Effector CD8-positive, alpha-beta T cell (primary cell): ENCODE measurements around the gene PROM2.

ENCODE experiments used
- DNase-seq: peaks from one replicate; lab custom pipeline; 2025; lab: John Stamatoyannopoulos, UW

The PROM2 gene

DNA sequence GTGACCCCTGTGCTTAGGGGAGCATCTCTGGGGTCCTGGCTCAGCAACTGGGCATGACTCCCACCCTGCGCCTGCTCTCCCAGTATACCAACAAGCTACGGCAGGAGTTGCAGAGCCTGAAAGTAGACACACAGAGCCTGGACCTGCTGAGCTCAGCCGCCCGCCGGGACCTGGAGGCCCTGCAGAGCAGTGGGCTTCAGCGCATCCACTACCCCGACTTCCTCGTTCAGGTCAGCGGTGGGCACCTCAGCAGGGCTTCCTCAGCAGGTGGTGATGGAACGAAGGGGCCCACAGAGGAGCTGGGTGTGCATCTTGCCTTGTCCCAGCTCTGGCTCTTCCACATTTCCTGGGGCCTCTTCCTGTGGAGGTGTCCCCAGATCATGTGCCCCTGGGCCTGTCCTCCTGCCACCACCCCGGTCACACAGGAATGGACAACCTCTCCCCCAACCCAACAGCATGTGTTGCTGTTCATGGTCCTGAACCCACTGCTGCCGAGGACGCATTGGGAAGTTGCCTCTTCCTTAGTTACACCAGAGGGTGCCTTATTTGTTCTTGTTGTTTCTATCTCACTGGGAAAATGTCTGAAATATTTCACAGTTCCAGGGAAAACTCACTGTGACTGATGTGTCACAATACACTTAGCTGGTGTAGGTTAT, 10.8 kb downstream of the PROM2 start:
- DNase-seq, result no peak

DNA sequence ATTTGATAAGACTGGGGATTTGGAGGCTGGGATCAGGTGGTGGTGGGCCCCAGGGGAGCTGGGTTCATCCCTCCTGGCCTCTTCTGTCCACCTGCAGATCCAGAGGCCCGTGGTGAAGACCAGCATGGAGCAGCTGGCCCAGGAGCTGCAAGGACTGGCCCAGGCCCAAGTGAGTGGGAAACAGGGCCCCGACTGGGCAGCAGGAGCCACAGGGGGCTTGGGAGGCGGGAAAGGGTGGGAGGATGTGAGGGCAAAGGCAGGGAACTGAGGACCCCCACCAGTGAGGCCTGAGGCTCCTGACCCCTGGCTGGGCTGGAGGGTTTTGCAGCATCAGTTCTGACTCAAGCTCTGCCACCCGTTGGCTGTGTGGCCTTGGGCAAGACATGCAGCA, 11.3 kb downstream of the PROM2 start:
- no peak for DNase-seq

DNA sequence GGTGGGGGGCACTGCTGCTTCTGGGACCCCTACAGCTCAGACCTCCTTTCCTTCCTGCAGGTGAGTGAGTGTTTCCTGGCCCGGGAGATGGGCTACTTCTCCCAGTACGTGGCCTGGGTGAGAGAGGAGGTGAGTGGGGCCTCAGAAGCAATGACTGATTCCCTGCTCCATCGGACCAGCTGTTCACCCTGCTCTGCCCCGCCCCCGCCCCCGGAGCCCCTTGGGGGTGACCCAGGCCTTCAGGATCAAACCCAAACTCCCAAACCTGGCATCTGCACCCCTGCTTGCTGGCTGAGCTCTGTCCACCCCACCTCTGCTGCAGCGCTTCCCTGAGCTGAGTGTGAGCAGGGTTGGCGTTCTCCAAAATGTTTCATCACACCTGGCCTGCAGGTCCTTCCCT, 13.1 kb downstream of the PROM2 start:
- DNase-seq, result no peak

DNA sequence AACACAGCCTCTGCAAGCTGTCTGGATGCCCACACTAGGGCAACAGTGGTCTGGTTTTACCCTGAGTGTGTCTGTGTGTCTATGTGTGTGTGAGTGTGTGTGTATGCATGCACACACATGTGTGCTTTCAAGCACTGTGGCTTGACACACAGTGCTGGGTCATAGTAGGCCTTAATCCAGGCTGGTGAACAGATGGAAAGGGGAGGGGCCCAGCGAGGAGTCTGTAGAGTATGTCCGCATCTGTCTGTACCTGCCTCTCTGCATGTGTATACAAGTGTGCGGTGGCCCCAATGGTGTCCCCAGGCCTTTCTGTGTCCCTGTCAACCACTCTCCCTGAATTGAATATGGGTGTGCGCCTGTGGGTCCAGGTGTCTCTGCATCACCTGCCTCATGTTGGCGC, 13.6 kb downstream of the PROM2 start:
- DNase-seq, result no peak

DNA sequence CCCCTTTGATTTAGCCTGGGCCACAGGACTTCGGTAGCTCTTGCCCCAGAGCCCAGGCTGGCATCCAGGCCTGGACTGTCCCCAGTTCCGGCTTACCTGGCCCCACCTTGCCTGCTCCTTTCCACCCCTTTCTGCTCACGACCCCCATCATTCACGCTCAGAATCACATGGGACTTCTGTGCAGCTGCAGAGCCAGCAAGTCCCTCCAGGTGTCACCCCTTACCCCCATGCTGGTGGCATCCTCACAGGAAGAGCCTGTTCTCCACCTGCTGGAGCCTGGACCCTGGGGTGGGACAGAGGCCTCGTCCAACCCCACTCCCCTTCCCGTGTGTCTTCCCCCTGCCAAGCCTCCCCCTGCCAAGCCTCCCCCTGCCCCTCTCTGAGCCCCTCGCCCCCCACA, 15.0 kb downstream of the PROM2 start:
- no peak for DNase-seq

DNA sequence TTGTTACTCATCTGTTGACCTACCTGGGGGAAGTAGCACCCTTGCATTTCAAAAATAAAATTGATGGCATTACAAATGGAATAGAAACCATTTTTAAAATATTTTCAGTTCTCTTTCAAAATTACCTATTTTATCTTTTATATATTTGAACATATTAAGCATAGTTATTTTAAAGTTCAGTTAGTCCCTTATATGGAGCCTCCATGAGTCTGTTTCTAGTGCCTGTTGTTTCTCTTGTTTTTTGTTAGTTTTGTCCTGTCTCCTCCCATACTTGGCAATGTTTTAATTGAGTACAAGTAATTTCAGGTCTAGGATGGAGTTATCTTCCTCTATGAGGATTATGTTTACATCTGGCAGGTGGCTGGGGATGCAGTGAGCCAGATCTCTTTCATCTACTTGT, 17.0 kb downstream of the PROM2 start:
- DNase-seq, result no peak

DNA sequence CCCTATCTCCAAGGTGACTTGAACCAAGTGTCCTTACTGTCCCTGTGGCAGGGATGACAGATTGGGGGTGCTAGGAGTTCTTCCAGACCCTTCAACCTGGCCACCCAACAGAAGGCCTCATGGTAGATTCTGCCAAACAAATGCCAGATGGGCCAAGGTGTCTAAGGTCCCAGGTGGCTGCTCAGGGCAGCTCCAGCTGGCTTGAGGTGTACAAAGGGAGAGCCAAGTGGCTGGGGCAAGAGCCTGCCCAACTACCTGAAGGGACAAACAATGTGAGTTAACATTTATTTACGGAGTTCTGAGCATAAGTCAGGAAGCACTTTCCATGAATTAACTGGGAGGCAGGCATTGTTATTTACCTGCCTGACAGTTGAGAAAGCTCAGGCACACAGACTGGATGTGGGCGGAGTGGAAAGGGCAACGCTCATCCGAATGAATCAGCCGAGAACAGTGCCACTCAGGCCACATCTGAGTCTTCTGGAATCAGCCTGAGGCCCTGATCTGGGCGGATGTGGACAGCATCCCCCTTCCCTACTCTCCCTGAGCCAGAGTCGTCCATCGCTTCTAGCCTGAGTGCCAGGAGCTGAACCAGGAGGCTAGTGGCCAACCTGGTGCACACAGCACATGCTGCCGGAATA, 18.5 kb downstream of the PROM2 start:
- no peak for DNase-seq

DNA sequence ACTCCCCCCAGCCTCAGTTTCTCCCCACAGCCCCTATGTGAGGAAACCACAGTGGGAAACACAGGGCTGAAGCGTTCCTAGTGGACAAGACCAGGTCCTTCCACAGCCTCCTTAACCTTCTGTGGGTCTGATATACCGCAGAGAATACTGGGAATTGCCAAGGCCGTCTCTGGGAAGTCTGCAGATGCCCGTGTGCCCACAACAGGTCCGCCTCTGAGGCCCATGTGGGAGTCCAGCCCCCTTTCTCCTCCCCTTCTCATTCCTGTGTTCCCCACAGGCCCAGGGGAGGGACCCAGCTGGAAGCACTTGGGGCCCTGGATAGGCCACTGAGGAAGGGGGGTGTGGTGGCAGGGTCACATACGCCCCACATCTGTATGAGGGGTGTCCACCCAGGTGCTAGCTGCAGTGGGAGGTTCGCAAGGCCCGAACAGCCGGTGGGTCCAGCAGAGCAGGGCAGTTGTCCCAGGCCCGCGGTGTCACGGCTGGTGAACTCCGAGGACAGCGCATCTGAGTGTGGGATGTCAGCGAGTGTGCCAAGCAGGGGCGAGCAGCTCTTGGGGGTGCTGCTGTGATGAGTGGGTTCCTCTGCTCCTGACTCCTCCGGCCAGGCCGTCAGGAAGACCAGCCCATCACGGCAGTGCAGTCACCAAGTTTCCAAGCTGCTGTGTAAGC, 20.5 kb downstream of the PROM2 start:
- DNase-seq, result no peak

DNA sequence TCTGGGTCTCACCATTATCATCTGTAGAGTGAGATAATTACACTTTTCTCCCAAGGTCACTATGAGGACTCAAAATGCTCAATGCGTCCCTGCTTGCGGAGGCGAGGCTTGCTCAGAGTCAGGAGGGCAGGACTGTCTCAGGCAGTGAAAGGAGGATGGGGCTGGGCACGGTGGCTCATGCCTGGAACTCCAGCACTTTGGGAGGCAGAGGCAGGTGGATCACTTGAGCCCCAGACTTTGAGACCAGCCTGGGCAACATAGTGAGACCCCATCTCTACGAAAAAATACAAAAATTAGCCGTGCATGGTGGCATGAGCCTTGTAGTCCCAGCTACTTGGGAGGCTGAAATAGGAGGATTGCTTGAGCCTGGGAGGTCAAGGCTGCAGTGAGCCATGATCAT, 21.1 kb downstream of the PROM2 start:
- no peak for DNase-seq

DNA sequence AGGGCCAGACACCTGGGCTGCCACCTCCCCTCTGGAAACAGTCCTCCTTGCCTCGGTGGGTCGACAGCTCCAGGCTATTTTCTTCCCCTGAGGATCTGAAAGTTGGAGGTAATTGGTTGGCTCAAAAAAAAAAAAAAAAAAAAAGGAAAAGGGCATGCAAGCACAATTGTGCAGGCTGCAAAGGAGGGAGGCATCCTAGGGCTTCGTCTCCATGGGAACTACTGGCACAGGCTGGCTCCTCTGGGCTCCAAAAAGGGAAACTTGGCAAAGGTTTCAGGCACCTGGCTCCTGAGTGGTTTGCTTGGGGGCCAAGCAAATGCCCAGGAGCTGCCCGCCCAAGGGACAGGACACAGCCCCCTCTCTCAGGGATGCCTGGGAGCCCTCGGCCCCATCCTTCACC, 21.8 kb downstream of the PROM2 start:
- no peak for DNase-seq

DNA sequence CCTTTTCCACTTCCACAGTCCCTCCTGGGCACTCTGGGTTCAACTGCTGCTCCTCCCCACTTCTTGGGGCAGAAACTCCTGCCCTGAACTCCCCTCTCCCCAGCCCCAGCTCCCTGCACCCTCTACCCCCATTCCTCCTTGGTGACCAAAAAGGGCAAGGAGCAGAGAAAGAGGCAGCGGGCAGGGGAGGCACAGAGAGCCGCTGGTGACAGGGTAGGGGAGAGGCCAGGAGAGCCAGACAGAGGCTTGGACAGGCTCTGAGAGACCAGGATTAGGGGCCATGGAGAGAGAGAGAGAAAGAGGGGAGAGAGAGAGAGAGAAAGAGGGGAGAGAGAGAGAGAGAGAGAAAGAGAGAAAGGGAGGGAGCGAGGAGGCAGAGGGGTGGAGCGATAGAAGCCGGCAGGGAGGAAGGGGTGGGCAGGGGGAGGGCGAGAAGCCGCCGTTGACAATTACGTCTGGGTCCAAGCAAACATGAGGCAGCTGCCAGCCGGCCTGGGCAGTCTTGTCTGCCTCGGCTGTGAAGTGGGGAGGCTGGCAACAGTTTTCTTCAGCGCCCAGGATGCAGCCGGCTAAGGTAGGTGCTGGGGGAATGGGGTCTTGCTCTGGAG, 22.7 kb downstream of the PROM2 start, which contains the start of gene KCNIP3:
KCNIP3 (plus strand) TSS at position 468 of the 608 bp plus-strand sequence; CDS start at position 560, 92 bp downstream.
- DNase-seq, result no peak

DNA sequence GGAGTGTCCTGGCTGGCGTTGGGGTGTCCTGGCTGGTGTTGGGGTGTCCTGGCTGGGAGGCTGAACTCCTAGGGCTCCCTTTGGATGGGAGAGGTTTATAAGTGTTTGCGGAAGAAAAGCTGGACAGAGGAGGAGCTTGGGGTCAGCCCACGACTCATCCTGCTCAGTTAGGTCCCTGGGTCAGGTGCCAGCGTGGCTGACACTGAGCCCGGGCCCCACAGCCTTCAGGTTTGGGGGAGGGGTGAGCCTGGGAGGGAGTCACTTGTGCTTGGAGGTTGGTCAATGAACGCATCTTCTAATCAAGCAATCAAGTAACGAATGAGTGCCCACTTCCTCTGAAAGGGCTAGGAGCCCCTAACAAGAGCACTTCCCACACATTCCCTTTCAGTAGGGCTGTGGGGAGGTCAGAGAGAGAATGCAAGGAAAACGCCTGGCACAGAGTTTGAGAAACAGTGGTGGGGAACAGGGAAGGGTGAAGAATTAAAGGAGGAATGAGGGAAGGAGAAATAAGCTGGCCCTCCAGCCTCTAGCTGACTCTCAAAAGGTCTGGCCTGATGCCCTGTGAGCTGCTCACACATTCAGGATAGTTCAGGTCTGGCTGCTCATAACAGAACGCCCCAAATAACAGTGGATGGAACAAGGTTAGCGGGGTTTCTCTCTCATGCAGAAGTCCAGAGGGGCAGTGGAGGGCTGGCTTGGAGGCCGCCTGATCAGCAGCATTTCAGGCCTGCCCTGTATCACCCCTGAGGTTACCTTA, 23.6 kb downstream of the PROM2 start:
- DNase-seq, result no peak

DNA sequence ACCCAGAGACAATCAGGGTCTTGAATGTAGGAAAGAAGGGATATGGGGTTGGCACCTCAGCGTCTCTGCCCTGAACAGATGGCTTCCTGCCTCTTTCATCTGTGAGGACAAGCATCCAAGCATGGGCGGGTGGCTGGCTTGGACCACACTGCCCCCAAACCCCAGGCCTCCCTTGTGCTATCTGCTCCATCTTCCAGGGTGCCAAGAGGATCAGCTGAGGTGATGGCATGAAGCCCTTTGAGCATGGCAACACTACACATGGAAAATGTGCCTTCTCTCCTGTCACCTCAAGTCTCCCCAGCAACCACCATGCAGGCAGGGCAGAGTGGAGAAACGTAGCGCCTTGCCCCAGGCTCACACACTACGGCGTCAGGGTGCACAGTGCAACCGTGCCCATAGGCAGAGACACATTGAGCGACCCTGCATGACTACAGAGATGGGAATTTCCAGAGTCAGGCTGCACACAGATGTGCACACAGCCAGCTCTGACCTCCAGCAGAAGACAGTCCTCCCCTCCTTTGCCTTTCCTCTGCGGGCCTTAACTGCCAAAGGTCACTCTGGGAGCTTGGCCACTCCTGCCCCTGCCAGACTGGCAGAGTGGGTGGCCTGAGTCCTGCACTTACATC, 24.4 kb downstream of the PROM2 start:
- no peak for DNase-seq

DNA sequence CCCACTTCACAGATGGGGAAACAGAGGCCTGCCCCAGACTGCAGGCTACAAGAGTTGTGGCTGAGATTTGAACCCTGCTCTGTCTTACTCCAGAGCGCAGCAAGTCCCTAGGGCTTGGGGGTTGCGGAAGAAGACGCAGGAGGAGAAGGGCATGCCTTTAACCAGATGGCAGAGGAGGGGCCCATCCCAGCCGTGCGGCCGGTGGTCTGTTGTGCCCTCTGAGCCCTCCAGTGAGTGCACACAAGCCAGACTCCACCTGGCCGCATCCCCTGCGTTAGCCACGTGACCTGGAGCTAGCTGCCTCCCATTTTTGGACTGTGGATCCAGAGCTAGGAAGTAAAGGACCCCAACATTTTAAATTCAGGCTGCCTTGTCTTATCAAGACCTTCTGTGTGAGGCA, 25.7 kb downstream of the PROM2 start:
- no peak for DNase-seq

DNA sequence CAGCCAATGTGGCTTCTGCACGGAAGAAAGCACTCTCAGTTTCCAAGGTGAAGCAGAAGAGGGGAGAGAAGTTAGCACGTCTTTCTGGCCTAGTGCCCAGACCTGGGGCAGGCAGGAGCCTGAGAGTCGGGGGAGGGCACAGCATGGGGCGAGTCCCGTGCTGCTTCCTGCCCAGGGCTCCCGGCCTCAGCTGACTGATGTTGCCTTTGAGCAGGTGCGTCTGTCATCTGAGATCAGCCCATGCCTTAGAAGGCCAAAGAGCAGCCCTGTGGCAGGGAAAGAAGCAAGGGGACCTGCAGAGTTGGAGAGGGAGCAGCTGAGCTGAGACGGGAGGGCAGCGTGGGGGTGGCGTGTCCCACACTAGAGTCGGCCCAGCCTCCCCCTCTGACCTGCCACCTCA, 26.2 kb downstream of the PROM2 start:
- no peak for DNase-seq

DNA sequence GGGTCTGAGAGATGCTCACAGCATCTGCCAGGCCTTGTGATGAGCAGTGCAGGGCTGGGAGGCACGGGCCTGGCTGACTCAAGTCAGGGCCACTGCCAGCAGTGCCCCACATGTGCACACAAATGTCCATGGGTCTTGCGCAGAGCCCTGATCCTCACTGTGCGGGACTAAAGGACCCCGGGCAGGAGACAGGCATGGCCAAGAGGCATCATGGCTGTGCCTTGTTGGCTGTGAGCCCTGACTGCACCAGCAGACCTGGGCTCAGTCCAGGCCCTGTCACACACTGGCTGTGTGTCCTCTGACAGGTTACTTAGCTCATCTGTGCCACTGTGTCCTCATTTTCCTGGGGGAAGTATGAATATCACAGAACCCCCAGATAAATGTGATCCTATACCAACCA, 26.9 kb downstream of the PROM2 start:
- DNase-seq, result no peak

DNA sequence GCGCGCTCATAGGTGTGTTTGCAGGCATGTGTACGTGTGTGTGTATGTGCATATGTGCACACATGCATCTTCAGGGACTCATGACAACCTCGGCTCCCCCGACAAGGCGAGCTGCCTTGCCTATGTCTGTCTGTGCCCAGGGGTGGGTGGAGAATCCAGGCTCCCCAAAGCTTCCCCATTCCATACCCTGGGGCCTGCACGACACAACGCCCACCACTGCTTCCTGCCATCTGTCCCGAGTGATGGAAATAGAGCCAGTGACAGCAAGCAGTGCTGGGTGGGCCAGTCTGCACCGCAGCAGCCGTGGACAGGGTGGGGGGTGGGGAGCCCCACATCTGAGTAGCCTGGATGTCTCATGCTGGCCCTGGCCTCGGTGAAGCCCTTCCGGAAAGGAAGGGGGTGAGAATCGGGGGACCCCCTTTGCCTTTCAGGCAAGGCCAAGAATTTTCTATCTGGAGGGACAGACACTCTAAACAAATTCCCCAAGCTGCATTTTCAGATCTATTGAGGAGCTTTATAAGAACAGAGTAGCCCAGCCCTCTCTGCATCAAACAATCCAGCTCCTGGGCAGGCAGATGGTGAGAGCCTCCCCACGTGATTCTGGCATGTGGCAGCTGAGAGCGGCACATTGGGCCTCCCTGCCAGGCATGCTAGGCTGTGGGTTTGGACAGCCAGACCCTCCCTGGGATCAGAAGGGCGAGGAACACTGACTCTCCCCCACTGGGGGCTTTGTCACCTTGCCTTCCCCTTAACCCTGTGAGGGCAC, 27.8 kb downstream of the PROM2 start:
- no peak for DNase-seq

DNA sequence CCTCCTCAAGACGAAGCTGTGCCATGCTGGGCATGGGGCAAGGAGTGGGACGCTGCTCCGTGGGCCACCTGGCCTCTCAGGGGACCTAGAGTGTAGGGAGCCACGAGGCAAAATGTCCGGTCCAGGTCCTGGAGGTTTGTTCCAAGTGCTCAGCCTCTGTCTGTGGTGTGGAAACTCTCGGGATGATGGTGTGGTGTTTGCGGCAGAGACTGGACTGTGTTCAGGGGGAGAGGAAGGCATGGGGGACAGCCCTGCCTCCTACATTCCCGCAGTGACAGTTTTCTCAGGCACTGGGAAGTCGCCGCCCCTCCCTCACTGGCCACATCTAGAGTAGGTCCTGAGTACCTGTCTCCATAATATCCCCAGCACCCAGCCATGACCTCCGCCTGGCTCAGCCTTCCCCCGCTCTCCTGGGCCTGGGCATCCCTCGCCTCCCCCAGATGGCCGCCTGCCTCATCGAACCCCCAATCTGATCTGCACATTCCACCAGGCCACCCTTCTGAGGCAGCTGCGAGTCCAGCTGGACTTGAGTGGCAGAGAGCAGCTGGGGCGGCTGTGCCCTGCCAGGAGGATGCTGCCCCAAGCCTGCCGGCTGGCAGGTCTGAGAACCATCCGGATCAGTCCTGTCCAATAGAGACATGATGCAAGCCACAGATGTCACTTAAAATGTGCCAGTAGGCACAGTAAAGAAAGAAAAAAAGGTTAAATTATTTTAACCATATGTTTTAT, 29.1 kb downstream of the PROM2 start:
- no peak for DNase-seq

DNA sequence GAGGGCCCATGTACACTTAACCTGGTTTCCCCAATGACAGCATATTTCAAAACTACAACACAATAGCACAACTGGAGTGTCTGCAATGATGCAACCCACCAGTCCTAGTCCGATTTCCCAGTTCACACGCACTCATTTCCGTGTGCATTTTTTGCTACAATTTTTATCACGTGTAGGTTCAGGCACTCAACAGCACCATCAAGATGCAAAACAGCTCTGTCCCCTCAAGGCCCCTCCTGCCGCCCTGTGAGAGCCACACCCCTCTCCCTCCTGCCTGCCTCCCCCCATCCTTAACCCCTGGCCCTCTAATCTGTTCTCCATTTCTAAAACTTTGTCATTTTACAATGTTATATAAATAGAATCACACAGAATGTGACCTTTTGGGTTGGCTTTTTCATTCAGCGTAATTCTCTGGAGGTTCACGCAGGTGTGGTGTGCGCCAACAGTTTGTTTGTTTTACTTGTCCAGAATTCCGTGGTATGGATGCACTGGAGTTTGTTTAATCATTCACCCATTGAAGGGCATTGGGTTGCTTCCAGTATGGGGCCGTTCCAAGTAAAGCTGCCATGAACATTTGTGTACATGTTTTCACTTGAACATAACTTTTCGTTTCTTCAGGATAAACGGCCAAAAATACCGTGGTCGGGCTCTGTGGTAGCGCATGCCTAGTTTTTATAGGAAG, 31.3 kb downstream of the PROM2 start:
- DNase-seq, result no peak
